ENCODE results near the gene KCNQ1.

DNA sequence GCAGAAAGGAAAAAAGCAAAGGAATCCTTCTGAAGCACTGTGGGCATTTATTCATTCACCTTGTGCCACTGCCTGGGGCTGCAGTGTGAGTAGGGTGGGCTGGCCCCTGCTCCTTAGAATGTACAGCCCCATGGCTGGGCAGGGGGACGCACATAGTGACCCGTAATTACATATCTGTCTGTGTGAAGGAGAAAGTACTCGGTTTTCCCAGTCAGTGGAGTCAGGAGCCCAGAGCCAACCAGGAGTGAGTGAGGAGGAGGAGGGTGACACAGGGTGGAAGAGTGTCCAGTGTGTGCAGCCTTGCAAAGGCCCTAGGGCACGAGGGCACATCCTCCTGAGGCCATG is 348.9 kb downstream of the KCNQ1 start:
- no peak for TF ChIP-seq POLR2A (IDR thresholded peaks at IDR 0.05)
- TF ChIP-seq, protein P1, sequence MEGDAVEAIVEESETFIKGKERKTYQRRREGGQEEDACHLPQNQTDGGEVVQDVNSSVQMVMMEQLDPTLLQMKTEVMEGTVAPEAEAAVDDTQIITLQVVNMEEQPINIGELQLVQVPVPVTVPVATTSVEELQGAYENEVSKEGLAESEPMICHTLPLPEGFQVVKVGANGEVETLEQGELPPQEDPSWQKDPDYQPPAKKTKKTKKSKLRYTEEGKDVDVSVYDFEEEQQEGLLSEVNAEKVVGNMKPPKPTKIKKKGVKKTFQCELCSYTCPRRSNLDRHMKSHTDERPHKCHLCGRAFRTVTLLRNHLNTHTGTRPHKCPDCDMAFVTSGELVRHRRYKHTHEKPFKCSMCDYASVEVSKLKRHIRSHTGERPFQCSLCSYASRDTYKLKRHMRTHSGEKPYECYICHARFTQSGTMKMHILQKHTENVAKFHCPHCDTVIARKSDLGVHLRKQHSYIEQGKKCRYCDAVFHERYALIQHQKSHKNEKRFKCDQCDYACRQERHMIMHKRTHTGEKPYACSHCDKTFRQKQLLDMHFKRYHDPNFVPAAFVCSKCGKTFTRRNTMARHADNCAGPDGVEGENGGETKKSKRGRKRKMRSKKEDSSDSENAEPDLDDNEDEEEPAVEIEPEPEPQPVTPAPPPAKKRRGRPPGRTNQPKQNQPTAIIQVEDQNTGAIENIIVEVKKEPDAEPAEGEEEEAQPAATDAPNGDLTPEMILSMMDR (IDR thresholded peaks at IDR 0.05), result no peak
